ENCODE data around the gene KRTAP10-1.

KRTAP10-1 gene

DNA sequence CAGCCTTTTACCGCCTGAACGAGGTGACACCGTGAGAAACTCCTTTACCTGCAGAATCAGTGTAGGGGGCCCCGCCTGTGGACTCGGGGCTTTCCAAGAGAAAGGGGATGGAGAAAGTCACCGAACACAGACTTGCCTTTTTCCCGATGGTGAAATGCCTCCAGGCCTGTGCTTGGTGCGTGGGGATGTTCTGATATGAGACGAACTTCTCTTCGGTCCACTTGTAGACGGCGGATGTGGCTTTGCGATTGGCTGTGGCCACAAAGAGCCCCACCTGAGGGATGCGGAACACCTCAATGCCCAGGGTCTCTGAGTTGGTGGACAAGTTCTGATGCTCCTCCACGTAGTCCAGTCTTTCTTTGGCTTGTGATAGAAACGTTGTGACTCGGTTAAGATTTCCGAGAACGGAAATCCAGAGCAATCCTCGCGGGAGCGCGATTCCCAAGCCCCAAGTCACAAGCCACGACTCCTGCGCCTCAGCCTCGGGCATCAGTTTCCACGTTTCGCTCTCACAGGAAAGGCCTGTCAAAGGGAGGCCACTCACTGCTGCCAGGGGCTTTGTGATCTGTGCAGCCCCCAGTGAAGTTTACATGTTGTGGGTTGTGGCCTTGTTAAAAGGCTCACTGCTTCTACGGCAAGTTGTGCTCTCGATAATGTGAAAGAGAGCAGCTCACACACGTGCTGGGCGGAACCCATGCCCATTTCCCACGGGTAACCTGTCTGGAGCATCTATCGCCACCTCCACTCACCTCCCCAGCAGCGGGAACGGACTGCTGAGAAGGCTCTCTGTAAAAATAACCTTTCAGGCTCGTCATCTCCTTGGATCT lies 12.6 kb downstream of the KRTAP10-1 start:
- DNase-seq, result no peak

DNA sequence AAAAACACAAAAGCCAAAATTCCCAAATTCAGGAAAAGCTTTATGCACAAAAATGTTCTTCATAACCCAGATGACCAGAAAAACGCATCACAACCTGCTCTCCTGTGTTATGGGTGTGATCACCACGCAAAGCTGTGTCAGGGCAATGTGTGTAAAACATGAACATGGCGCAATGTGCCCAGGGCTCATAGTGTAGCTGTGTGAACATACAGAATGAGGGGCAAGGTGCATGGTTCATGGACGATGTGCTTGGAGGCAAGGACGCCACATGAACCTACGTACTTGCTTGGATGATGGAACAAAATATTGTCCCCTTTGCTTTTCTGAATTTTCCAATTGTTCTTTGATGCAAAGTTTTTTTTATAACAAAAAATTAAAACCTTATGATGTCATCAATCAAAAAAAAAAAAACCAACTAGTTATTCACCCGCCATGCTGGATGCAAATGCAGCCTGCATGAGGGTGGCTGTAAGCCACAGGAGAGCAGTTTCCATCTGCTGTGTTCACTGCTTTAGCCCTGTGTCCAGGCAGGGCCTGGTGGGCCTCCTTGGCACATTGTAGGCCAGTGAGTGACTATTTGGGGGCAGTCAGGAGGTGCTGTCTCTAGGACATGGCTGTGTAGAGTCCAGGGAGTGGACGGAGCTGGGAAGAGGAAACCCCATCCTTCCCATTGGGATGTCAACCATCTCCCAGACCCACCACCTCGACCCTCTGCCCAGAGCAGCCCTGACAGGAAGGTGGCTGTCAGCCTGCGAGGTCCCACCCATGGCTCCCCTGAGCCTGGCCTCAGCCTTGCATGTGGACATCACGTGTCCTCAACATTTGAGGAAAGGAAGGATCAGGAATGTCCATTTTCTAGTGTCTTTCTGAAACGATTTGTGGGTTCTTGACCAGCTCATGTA lies 13.6 kb downstream of the KRTAP10-1 start:
- DNase-seq, result no peak

DNA sequence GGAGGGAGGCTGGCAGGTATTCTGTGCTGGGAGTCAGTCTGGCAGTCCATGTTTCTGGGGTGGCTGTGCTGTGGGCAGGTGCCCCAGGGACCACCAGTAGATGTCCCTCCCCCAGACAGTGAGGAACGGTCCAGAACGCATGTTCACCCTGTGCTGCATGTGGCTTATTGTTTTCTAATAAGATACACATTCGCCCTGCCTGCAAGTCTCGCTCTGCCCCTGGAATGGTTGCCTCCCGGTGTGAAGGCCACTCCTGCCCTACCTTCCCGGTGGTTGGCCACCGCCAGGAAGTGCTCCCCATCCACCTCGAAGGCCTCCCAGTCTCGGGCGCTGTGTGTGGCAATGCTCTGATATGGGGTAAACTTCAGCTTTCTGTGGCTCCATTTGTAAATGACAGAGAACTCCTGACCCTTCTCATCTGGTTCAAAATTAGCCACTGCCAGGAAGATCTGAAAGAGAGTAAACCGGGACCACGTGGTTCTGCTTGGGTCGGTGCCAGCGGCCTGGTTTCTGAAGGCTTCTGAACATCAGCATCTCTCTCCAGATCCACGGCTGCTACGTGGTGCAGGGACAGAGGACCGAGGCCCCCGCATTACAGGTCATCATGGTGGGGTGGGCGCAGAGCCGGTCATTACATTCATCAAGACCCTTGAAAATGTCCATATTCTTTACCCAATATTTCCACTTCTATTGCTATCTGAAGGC lies 14.5 kb downstream of the KRTAP10-1 start:
- no peak for DNase-seq

- no peak for DNase-seq
These were observed 15.3 kb downstream of the KRTAP10-1 start for GRCh38 chr21:44524414-44525371.

DNA sequence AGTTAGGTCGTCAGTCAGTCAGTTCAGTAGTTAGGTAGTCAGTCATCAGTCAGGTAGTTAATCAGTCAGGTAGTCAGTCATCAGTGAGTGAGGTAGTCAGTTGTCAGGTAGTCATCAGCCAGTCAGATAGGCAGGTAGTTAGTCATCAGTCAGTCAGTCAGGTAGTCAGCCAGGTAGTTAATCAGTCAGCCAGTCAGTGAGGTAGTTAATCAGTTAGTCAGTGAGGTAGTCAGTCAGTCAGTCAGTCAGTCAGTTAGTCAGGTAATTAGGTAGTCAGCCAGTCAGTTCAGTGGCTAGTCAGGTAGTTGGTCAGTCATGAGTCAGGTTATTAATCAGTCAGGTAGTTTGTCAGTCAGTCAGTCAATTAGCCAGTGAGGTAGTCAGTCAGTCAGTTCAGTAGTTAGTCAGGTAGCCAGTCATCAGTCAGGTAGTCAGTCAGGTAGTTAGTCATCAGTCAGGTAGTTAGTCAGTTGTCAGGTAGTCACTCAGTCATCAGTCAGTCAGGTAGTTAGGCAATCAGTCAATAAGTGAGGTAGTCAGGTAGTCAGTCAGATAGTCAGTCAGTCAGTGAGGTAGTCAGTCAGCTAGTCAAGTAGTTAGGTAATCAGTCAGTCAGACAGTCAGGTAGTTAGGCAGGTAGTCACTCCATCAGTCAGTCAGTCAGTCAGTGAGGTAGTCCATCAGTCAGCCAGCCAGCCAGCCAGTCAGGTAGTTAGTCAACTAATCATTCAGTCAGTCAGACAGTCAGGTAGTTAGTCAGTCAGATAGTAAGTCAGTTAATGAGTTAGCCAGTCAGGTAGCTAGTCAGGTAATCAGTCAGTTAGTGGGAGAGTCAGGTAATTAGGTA lies 16.2 kb downstream of the KRTAP10-1 start:
- DNase-seq, result no peak

DNA sequence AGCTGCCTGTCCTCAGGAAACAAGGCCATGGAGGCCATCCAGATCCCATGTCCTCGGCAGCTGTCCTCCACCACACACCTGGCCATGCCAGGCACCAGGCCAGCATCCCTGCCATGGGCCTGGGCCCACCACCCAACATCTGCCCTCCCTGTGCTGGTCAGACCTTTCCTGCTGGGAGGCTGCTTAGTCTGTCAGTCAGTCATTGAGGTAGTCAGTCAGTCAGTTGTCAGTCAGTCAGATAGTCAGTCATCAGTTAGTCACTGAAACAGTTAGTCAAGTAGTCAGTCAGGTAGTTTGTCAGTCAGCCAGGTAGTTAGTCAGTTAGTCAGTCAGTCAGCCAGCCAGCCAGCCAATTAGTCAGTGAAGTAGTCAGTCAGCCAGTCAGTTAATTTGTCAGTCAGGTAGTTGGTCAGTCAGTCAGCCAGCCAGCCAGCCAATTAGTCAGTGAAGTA lies 17.2 kb downstream of the KRTAP10-1 start:
- DNase-seq, result no peak

GRCh38 chr21:44521928-44522752 lies 17.9 kb downstream of the KRTAP10-1 start:
- DNase-seq, result no peak

DNA sequence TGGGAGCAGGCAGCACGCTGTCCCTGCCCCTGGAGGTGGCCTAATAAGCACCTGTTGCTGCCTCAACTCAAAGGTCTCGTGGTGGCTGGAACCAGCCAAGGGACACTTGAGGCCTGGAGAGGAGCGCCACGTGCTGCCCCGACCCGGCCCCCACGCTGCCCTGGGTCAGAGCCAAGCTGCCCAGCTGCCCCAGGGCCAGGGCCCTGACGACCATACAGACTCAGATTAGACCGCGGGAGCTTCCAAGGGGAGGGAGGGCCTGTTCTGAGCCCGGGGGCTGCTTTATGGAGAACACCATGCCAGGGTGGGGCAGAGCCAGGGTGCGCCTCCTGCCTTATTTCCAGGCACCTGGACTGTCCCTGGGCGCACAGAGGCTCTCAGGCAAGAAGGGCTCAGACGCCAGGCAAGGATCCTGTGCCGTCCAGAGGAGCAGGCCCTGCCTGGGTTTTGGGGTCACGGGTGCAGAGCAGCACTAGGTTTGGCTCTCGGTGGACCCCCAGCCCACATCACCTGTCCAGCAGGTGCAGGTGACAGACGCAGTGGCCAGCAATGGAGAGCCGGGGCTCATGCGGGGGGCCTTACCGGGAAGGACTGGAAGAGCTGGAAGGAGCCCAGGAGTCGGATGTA lies 18.6 kb downstream of the KRTAP10-1 start:
- DNase-seq, result no peak

DNA sequence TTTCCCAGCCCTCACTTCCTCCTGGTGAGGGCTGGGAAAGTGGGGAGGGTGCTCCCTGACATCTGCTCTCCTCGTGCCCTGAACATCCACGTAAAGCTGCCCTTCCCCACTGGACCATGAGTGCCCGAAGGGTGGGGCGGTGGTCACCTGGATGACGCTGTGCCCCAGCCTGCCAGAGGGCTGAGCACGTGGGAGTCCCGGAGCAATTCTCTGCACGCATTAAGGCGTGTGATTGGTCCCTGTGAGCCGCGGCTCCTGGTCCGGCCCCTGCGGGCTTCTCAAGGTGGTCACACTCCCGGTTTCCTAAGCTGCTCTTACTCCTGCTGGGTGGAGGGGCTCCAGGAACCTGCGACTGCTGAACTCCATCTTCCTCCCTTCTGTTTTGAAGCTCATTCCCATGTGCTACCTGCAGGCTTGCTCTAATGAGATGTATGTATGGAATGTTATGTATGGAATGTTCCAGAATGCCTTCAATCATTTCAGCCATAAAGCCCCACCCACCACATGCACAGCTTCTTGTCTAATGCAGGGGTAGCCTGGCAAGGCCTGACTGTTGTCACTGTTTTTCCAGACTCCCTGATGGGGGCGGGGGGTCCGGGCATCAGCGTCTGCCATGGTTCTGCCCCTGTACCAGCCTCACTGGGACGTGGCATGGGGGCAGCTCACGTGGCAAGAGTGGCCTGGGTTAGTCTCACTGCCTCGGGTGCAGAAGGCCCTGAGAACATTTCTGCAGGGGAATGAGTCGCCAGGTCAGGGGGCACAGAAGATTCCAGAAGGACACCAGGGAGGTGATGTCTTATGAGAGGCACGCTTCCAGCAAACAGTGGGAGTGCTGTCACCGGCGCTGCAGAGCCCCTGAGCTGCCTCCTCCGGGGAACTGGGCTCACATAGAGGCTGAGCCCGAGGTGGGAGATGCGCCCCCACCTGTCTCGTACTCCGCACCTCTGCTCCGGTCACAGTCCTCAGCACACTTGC lies 19.4 kb downstream of the KRTAP10-1 start:
- no peak for DNase-seq

DNA sequence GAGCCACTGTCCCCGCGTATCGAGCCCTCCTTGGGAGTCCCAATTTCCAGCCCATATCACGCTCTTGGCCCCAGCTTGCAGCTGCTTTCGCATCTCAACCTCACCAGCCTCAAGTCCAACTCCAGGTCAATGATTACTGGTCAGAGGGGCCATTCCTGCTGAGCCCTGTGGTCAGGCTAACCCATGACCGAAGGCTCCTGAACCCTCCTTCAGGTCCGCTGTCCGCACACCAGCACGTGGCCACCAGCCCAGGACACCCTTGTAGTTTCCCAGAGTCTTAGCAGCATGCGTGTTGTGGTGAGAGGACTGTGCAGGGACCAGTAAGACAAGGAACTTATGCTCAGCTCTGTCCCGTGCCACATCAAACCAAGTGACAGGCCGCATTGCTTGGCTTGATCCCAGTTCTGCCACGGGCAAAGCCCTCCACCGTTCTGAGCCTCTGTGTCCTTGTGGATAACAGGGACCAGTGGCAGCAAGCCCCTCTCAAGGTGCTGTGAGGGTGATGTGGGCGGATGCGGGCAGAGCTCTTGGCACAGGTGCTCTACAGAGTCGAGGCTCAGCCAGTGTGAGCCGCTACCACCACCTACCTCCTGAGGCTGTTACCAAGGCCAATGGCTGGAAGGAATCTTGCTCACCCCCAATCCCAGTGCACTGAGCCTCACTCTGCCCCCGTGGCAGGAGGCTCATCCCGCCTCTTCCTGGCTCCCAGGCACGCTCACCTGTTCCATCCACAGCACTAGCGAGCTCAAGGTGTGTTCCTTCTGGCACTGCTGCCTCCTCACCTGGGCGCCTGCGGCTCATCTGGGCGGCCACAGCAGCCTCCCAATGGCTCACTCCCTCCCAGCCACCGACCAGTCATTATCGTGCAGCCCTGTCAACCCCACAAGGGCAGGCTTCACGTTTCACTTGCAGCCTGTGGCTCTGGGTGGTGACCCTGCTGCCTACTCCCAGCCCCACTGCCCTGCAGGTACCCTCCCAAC lies 20.4 kb downstream of the KRTAP10-1 start:
- DNase-seq, result no peak

DNA sequence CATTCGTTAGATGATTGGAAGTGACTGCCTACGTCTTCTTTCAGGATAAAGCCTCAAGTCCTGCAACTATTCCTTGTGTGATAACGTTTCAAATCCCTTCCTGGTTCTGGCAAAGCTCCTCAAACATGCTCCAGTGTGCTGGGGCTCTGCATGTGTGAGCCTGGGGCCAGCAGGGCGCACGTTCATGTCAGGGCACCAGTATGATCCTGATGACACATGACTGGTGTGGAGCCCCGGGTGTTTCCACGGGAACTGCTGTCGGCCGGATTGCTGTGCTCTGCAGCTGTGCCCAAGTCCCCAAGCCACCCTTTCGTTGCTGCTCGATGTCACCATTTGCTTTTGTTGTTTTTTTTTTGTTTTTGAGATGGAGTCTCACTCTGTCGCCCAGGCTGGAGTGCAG lies 21.3 kb downstream of the KRTAP10-1 start:
- DNase-seq, result no peak

GRCh38 chr21:44517175-44517899 lies 22.7 kb downstream of the KRTAP10-1 start:
- no peak for DNase-seq

DNA sequence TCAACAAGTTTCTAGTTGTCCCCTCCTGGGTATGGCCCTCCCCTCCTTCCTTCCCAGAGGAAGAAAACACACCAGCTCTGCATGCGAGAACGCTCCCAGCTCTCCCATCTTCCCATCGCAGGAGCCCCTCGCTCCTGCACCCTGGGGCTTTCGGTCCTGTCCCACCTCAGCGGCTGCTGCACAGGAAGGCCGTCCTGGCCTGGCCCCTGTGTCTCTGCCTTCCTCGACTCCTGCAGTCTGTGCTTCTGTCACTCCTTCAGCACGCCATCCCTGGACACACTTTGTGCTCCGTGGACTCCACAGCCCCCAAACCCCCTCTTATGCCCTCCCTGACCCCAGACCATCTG lies 23.2 kb downstream of the KRTAP10-1 start:
- no peak for DNase-seq

GRCh38 chr21:44516342-44516741 lies 23.7 kb downstream of the KRTAP10-1 start:
- no peak for DNase-seq

DNA sequence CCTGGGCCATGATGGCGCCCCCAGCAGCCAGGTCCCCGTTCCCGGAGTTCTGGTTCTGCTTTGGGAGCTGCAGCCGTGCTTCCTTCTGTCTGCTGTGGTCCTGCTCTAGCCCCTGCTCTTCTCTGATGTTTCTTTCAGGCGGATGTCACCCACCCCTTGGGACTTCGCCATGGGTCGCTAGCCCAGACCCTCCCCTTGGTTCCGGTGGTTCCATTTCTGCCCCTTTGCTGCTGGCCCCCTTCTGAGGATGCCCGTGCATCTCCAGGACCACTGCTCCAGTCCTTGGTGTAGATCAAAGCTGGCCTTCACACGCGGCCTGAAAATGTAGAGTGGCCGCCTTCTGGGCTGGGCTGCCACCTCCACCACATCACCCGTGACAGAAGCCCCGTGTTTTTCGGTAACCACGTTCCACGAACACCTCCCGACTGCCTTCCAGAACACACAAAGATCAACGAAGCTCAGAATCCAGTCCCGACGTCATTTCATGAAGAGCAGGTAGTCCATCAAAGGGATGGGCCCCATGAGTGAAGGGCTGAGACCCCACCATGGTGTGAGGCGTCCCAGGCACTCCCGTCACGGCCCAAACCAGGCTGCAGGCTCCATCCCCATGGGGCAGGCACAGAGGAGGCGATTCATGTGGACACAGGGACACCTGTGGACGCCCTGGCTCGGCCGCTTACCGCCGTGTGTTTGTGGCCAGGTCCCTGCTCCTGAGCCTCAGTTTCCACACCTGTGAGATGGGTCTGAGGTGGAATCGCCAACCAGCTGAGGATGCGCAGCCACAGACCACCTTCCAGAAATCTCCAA lies 24.4 kb downstream of the KRTAP10-1 start:
- no peak for DNase-seq

Data from GOT3 (cell line).